Activated naive CD8-positive, alpha-beta T cell treated with anti-CD3 and anti-CD28 coated beads, Interleukin-2, amount 10 ng/mL, durations not matched to agents 7 days and 5 days (primary cell): ENCODE results near the gene PIK3R1. TPM values are rescaled to one million over a fixed set of nuclear protein-coding genes. Genes with fewer than 3 reads are reported as not detected.

ENCODE experiments used
- ATAC-seq: fragments of 150-1000 bp; cut with Tn5 transposase; one replicate; pipeline ENCODE4 v1.10.0; 2021; ENCODE audit warnings: low read depth, moderate library complexity
- POLR2A ChIA-PET: fragments of 350-600 bp; sonication (Branson Sonifier 250); formaldehyde crosslinking; loops from one replicate; lab custom pipeline; 2021; ENCODE audit warnings: antibody characterized with exemption; lab: Charles Lee
- DNase-seq: peaks from one replicate; pipeline ENCODE4 v3.0.0; 2021
- H3K27ac Mint-ChIP-seq: one replicate; pipeline ENCODE4 v1.8.0; 2022; ENCODE audit warnings: mild to moderate bottlenecking, mixed read lengths
- H3K27me3 Mint-ChIP-seq: one replicate; pipeline ENCODE4 v1.8.0; 2022; ENCODE audit warnings: mild to moderate bottlenecking, moderate library complexity, mixed read lengths
- H3K36me3 Mint-ChIP-seq: one replicate; pipeline ENCODE4 v1.8.0; 2021; ENCODE audit warnings: mild to moderate bottlenecking, mixed read lengths
- H3K4me1 Mint-ChIP-seq: one replicate; pipeline ENCODE4 v1.8.0; 2021; ENCODE audit warnings: mixed read lengths
- H3K4me3 Mint-ChIP-seq: one replicate; pipeline ENCODE4 v1.8.0; 2022; ENCODE audit warnings: mild to moderate bottlenecking, moderate library complexity, mixed read lengths
- H3K9me3 Mint-ChIP-seq: one replicate; pipeline ENCODE4 v1.8.0; 2021; ENCODE audit warnings: mixed read lengths
- total RNA-seq, 2 experiments: library from RNA; stranded (reverse); gene quantifications; one replicate each; pipeline ENCODE4 v1.2.3, GENCODE V29; 2021

Gene PIK3R1
- total RNA-seq, 2 experiments from 2014 or later, result 86.5 to 86.8 TPM

- Mint-ChIP-seq H3K27ac (no peak overlapping the region), H3K4me3 (peak overlapping the region; percentile 96), H3K9me3 (no peaks in the 10 kb centered on the region), H3K27me3 (no peaks in the 10 kb centered on the region), H3K4me1 (peaks cover 59% of the 10 kb centered on the region), H3K36me3 (peaks cover 23% of the 10 kb centered on the region)
- ATAC-seq (no peak), DNase-seq (no peak)
- POLR2A ChIA-PET, result no interaction called here
Measured at GRCh38 chr5:68289498-68289897, 73.9 kb downstream of the PIK3R1 start.

GRCh38 chr5:68290260-68290674, 74.7 kb downstream of the PIK3R1 start:
- no peak for DNase-seq
- POLR2A ChIA-PET, result no interaction called here
- peaks cover 56% of the 10 kb centered on the region for H3K4me1 Mint-ChIP-seq
- H3K9me3 Mint-ChIP-seq, result no peaks in the 10 kb centered on the region
- H3K27me3 Mint-ChIP-seq, result no peaks in the 10 kb centered on the region
- no peak overlapping the region for H3K27ac Mint-ChIP-seq
- H3K4me3 Mint-ChIP-seq, result no peak overlapping the region
- no peak for ATAC-seq
- peaks cover 28% of the 10 kb centered on the region for H3K36me3 Mint-ChIP-seq

DNA sequence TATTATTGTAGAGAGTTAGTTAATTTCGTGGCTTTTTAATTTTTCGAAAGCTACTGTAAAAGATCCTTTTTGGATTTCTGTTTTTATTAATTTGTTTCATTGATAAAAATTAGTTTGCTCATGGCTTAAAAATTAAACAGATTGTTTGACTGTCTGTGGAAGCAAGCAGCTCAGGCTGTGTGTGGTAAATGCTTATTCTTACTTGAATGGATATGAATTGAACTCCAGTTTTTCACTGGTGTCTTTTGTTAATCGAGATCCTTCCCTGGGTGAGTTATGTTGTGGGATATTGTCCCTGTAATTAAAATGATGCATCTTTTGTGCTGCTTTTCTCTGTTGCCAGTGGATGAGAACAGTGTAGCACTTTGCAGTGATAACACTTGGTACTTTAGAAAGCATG, 75.3 kb downstream of the PIK3R1 start:
- H3K36me3 Mint-ChIP-seq, result peaks cover 29% of the 10 kb centered on the region
- H3K4me1 Mint-ChIP-seq, result peaks cover 50% of the 10 kb centered on the region
- no peak overlapping the region for H3K27ac Mint-ChIP-seq
- POLR2A ChIA-PET, result no interaction called here
- no peak for ATAC-seq
- H3K9me3 Mint-ChIP-seq, result no peaks in the 10 kb centered on the region
- DNase-seq, result no peak
- H3K27me3 Mint-ChIP-seq, result no peaks in the 10 kb centered on the region
- no peak overlapping the region for H3K4me3 Mint-ChIP-seq

DNA sequence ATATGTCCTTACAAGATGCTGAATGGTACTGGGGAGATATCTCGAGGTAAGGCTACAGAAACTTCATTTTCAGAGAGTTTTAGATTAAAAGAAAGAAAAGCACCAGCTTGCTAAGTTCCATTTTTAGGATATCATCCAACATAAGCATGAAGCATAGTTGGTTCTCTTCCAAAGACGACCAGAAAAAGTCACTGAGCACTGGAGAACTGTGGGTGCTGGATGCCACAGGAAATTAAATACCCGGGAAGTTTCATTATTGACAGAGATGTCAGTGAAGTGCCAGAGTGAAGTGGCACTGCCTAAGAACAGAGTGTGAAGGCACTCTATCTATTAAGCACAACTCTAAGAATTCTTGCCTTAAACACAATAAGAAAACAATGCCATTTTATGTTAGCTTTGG, 76.8 kb downstream of the PIK3R1 start:
- Mint-ChIP-seq H3K4me1 (peaks cover 37% of the 10 kb centered on the region), H3K27me3 (no peaks in the 10 kb centered on the region), H3K36me3 (peaks cover 43% of the 10 kb centered on the region), H3K4me3 (no peak overlapping the region), H3K9me3 (no peaks in the 10 kb centered on the region), H3K27ac (peak overlapping the region; percentile 57)
- no peak for ATAC-seq
- POLR2A ChIA-PET, result no interaction called here
- no peak for DNase-seq

- Mint-ChIP-seq H3K36me3 (peaks cover 58% of the 10 kb centered on the region), H3K9me3 (no peaks in the 10 kb centered on the region), H3K27me3 (no peaks in the 10 kb centered on the region), H3K4me1 (peaks cover 15% of the 10 kb centered on the region), H3K4me3 (no peak overlapping the region), H3K27ac (no peak overlapping the region)
- DNase-seq, result no peak
- no peak for ATAC-seq
- POLR2A ChIA-PET, result no interaction called here
Measured at GRCh38 chr5:68295772-68296171, 80.2 kb downstream of the PIK3R1 start.

GRCh38 chr5:68296895-68297294, 81.3 kb downstream of the PIK3R1 start:
- DNase-seq (no peak), ATAC-seq (no peak)
- Mint-ChIP-seq H3K36me3 (peaks cover 60% of the 10 kb centered on the region), H3K4me3 (no peak overlapping the region), H3K27ac (no peak overlapping the region), H3K9me3 (no peaks in the 10 kb centered on the region), H3K4me1 (peaks cover 9% of the 10 kb centered on the region), H3K27me3 (no peaks in the 10 kb centered on the region)
- POLR2A ChIA-PET, result no interaction called here

DNA sequence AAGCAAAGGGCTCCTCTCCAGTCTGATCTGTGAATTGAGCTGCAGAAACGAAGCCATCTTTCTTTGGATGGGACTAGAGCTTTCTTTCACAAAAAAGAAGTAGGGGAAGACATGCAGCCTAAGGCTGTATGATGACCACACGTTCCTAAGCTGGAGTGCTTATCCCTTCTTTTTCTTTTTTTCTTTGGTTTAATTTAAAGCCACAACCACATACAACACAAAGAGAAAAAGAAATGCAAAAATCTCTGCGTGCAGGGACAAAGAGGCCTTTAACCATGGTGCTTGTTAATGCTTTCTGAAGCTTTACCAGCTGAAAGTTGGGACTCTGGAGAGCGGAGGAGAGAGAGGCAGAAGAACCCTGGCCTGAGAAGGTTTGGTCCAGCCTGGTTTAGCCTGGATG, 82.1 kb downstream of the PIK3R1 start:
- Mint-ChIP-seq H3K27me3 (no peaks in the 10 kb centered on the region), H3K4me3 (no peak overlapping the region), H3K36me3 (peaks cover 60% of the 10 kb centered on the region), H3K9me3 (no peaks in the 10 kb centered on the region), H3K4me1 (peaks cover 8% of the 10 kb centered on the region), H3K27ac (no peak overlapping the region)
- DNase-seq, result no peak
- no peak for ATAC-seq
- POLR2A ChIA-PET, result interaction anchor here (1.3 to 1.5 kb wide), 2 partner anchors 9 to 82 kb away, joined by 4 to 5 read pairs; partner anchors contain the start of gene PIK3R1

DNA sequence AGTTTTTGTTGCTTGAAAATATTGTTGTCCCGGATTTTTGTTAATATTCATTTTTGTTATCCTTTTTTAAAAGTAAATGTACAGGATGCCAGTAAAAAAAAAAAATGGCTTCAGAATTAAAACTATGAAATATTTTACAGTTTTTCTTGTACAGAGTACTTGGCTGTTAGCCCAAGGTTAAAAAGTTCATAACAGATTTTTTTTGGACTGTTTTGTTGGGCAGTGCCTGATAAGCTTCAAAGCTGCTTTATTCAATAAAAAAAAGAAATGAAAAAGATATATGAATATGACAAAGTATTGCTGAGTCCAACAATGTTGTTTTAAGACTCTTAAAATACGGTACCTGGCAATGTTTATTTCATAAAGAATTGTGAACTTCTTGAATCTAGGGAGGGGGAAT, 82.9 kb downstream of the PIK3R1 start:
- POLR2A ChIA-PET, result interaction anchor here (1.3 to 1.5 kb wide), 2 partner anchors 10 to 83 kb away, joined by 4 to 5 read pairs; partner anchors contain the start of gene PIK3R1
- Mint-ChIP-seq H3K36me3 (peaks cover 60% of the 10 kb centered on the region), H3K27ac (no peak overlapping the region), H3K4me1 (peaks cover 16% of the 10 kb centered on the region), H3K4me3 (no peak overlapping the region), H3K9me3 (no peaks in the 10 kb centered on the region), H3K27me3 (no peaks in the 10 kb centered on the region)
- ATAC-seq (no peak), DNase-seq (no peak)

- H3K9me3 Mint-ChIP-seq, result no peaks in the 10 kb centered on the region
- peaks cover 55% of the 10 kb centered on the region for H3K36me3 Mint-ChIP-seq
- H3K27me3 Mint-ChIP-seq, result no peaks in the 10 kb centered on the region
- H3K27ac Mint-ChIP-seq, result no peak overlapping the region
- POLR2A ChIA-PET, result interaction anchor here (1.5 kb wide), 1 partner anchor 84 kb away, joined by 5 read pairs; the partner anchor contains the start of gene PIK3R1
- ATAC-seq (no peak), DNase-seq (no peak)
- H3K4me3 Mint-ChIP-seq, result no peak overlapping the region
- peaks cover 18% of the 10 kb centered on the region for H3K4me1 Mint-ChIP-seq
Measured at GRCh38 chr5:68299105-68299504, 83.5 kb downstream of the PIK3R1 start.

- Mint-ChIP-seq H3K9me3 (no peaks in the 10 kb centered on the region), H3K27me3 (no peaks in the 10 kb centered on the region), H3K27ac (no peak overlapping the region), H3K4me3 (no peak overlapping the region), H3K4me1 (peaks cover 18% of the 10 kb centered on the region), H3K36me3 (peaks cover 53% of the 10 kb centered on the region)
- ATAC-seq, result no peak
- POLR2A ChIA-PET, result no interaction called here
- DNase-seq, result no peak
Measured at GRCh38 chr5:68299575-68299974, 84.0 kb downstream of the PIK3R1 start.

- Mint-ChIP-seq H3K27ac (no peak overlapping the region), H3K36me3 (peaks cover 23% of the 10 kb centered on the region), H3K4me1 (peaks cover 16% of the 10 kb centered on the region), H3K4me3 (no peak overlapping the region), H3K27me3 (no peaks in the 10 kb centered on the region), H3K9me3 (no peaks in the 10 kb centered on the region)
- POLR2A ChIA-PET, result interaction anchor here (0.7 kb wide), 1 partner anchor 513 kb away, joined by 3 read pairs; no protein-coding TSS in a partner anchor
- DNase-seq, result no peak
- ATAC-seq, result no peak
Measured at GRCh38 chr5:68303038-68303738, 87.6 kb downstream of the PIK3R1 start.

GRCh38 chr5:68303754-68304420, 88.3 kb downstream of the PIK3R1 start:
- Mint-ChIP-seq H3K36me3 (peaks cover 20% of the 10 kb centered on the region), H3K27ac (no peak overlapping the region), H3K4me3 (no peak overlapping the region), H3K9me3 (no peaks in the 10 kb centered on the region), H3K4me1 (peaks cover 16% of the 10 kb centered on the region), H3K27me3 (no peaks in the 10 kb centered on the region)
- ATAC-seq (no peak), DNase-seq (no peak)
- POLR2A ChIA-PET, result interaction anchor here (0.7 kb wide), 1 partner anchor 513 kb away, joined by 3 read pairs; no protein-coding TSS in a partner anchor

DNA sequence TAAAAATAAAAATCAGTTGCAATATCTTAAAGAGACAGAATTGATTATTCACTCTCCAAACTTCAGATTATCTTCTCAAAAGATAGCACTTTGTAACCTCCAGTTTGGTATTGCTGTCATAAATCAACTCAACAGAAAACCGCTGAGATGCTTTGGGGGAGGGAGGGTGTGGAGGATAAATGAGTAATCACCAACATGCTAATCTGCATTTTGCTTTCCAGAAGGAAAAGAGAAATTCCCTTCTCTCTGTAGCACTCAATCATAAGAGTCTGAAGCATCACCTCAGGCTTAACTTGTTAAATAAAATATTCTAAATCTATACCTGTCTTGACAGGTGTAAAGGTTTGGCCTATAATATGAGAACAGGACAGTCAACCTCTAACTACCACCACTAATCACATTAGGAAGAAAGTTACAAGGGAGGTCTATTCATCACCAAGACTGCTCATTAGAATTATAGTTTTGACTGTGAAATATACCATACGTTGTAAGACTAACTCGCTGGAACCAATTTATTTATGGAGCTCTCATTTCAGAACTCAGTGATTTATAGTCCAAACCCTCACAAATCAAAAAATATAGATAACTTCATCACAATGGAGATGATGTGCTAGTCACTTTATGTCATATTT, 89.0 kb downstream of the PIK3R1 start:
- H3K27me3 Mint-ChIP-seq, result no peaks in the 10 kb centered on the region
- peaks cover 16% of the 10 kb centered on the region for H3K36me3 Mint-ChIP-seq
- H3K9me3 Mint-ChIP-seq, result no peaks in the 10 kb centered on the region
- H3K27ac Mint-ChIP-seq, result no peak overlapping the region
- POLR2A ChIA-PET, result no interaction called here
- H3K4me1 Mint-ChIP-seq, result peaks cover 15% of the 10 kb centered on the region
- ATAC-seq, result no peak
- no peak overlapping the region for H3K4me3 Mint-ChIP-seq
- no peak for DNase-seq
